WTC11 (cell line): ENCODE measurements around the gene RND3.

Experiments used
- CBFB ChIP-seq: sonication (generic); formaldehyde crosslinking; IDR thresholded peaks from 2 replicates; pipeline ENCODE4 v1.8.1; 2022; ENCODE audit warnings: mild to moderate bottlenecking, low read depth, missing genetic modification reagents
- ESRRA ChIP-seq: sonication (generic); formaldehyde crosslinking; IDR thresholded peaks from 2 replicates; pipeline ENCODE4 v1.8.1; 2022; ENCODE audit warnings: mild to moderate bottlenecking, missing genetic modification reagents, borderline replicate concordance
- FOXJ3 ChIP-seq: sonication (generic); formaldehyde crosslinking; IDR thresholded peaks from 2 replicates; pipeline ENCODE4 v1.9.0; 2021; ENCODE audit warnings: missing genetic modification reagents, mild to moderate bottlenecking, borderline replicate concordance
- JUN ChIP-seq: sonication (generic); formaldehyde crosslinking; IDR thresholded peaks from 2 replicates; pipeline ENCODE4 v1.8.0; 2023; ENCODE audit warnings: mild to moderate bottlenecking, missing genetic modification reagents
- MYBL2 ChIP-seq: sonication (generic); formaldehyde crosslinking; IDR thresholded peaks from 2 replicates; pipeline ENCODE4 v1.8.1; 2023; ENCODE audit warnings: mild to moderate bottlenecking, moderate library complexity, missing genetic modification reagents
- NFYB ChIP-seq: sonication (generic); formaldehyde crosslinking; conservative IDR thresholded peaks from 2 replicates; pipeline ENCODE4 v1.8.0; 2022; ENCODE audit warnings: low read depth, missing genetic modification reagents
- TCF7 ChIP-seq: sonication (generic); formaldehyde crosslinking; IDR thresholded peaks from 2 replicates; pipeline ENCODE4 v1.8.0; 2022; ENCODE audit warnings: mild to moderate bottlenecking, low read depth, missing genetic modification reagents, moderate library complexity
- ZBTB21 ChIP-seq: sonication (generic); formaldehyde crosslinking; IDR thresholded peaks from 2 replicates; pipeline ENCODE4 v1.8.1; 2023; ENCODE audit warnings: mild to moderate bottlenecking, missing genetic modification reagents, borderline replicate concordance
- TF ChIP-seq, protein P1 (sequence below): fragments of 200-600 bp; IDR thresholded peaks from 2 replicates; pipeline ENCODE4 v1.8.0; 2022; ENCODE audit warnings: antibody characterized with exemption
- TF ChIP-seq, protein P2 (sequence below): sonication (generic); formaldehyde crosslinking; IDR thresholded peaks from 2 replicates; pipeline ENCODE4 v1.8.0; 2022; ENCODE audit warnings: mild to moderate bottlenecking, missing genetic modification reagents

DNA sequence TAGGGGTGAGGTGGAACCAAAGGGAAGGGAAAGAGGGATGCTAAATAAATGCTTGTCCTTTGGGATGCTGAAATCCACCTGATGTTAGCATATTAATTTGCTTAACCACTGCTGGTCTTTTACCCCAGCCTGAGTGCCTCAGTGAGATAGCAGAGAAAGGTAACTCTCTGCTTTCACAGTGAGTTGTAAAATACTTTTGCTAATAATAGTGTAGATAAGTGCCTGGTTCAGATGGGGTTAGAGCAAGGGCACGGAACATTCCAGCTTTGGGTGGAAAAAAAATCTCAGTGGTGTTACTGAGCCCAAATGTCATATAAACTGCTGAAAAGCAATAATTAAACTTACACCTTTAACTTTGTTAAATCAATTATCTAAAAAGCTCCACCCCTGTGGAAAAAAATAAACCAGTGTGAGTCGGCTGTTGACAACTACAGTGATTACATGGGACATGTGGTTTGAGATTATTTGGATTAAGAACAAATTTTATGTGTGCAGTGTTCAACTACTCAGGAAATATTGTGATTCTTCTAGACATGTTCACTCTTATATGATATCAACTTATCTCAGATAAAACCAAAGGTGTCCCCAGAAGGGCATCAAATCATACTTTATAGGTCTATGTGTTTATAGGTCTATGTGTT is 21.1 kb upstream of the RND3 start:
- TF ChIP-seq, protein P1, sequence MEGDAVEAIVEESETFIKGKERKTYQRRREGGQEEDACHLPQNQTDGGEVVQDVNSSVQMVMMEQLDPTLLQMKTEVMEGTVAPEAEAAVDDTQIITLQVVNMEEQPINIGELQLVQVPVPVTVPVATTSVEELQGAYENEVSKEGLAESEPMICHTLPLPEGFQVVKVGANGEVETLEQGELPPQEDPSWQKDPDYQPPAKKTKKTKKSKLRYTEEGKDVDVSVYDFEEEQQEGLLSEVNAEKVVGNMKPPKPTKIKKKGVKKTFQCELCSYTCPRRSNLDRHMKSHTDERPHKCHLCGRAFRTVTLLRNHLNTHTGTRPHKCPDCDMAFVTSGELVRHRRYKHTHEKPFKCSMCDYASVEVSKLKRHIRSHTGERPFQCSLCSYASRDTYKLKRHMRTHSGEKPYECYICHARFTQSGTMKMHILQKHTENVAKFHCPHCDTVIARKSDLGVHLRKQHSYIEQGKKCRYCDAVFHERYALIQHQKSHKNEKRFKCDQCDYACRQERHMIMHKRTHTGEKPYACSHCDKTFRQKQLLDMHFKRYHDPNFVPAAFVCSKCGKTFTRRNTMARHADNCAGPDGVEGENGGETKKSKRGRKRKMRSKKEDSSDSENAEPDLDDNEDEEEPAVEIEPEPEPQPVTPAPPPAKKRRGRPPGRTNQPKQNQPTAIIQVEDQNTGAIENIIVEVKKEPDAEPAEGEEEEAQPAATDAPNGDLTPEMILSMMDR = no peak
- TF ChIP-seq JUN (CRISPR knock-in tag) = no peak
- TF ChIP-seq, protein P2, sequence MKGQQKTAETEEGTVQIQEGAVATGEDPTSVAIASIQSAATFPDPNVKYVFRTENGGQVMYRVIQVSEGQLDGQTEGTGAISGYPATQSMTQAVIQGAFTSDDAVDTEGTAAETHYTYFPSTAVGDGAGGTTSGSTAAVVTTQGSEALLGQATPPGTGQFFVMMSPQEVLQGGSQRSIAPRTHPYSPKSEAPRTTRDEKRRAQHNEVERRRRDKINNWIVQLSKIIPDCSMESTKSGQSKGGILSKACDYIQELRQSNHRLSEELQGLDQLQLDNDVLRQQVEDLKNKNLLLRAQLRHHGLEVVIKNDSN (CRISPR knock-in tag) = no peak
- TF ChIP-seq CBFB (CRISPR knock-in tag) = no peak
- no peak for TF ChIP-seq ESRRA (CRISPR knock-in tag)
- TF ChIP-seq FOXJ3 (CRISPR knock-in tag) = no peak
- no peak for TF ChIP-seq MYBL2 (CRISPR knock-in tag)
- TF ChIP-seq TCF7 (CRISPR knock-in tag) = no peak
- TF ChIP-seq NFYB (CRISPR knock-in tag) = no peak
- no peak for TF ChIP-seq ZBTB21 (CRISPR knock-in tag)
